Spleen (tissue), 11 donors: ENCODE measurements around the gene PLBD2. TPM values are rescaled to one million over a fixed set of nuclear protein-coding genes. Genes with fewer than 3 reads are reported as not detected.

Source experiments
- DNase-seq: peaks from one replicate; pipeline ENCODE4 v3.0.0-alpha.2; 2020
- H3K27ac ChIP-seq, 8 donors: fragments of 200-600 bp; sonication (generic) in 7 of 8; 1 replicate in 4 of 8; 2 replicates in 4 of 8; pipeline versions ENCODE4 v1.5.0 to v1.8.0; 2016 to 2021; ENCODE audit warnings: inconsistent platforms in 4 of 8, mild to moderate bottlenecking in 4 of 8, moderate library complexity in 1 of 8
- H3K27me3 ChIP-seq, 7 donors: fragments of 200-600 bp; sonication (generic) in 6 of 7; replicated peaks in 1 of 7; 1 replicate in 4 of 7; 2 replicates in 3 of 7; pipeline versions ENCODE4 v1.5.0 to v1.8.0; 2016 to 2021; ENCODE audit warnings: inconsistent platforms in 3 of 7, mild to moderate bottlenecking in 1 of 7
- H3K36me3 ChIP-seq, 6 donors: fragments of 200-600 bp; sonication (generic) in 5 of 6; 1 replicate in 4 of 6; 2 replicates in 2 of 6; pipeline versions ENCODE4 v1.5.0 to v1.8.0; 2016 to 2021; ENCODE audit warnings: inconsistent platforms in 2 of 6
- H3K4me1 ChIP-seq, 6 donors: fragments of 200-600 bp; sonication (generic) in 5 of 6; 1 replicate in 3 of 6; 2 replicates in 3 of 6; pipeline versions ENCODE4 v1.5.0 to v1.8.0; 2016 to 2021; ENCODE audit warnings: inconsistent platforms in 3 of 6
- H3K4me3 ChIP-seq, 8 donors: fragments of 200-600 bp; sonication (generic) in 7 of 8; 1 replicate in 4 of 8; 2 replicates in 4 of 8; pipeline versions ENCODE4 v1.5.0 to v1.8.0; 2016 to 2021; ENCODE audit warnings: inconsistent platforms in 4 of 8, mild to moderate bottlenecking in 4 of 8, moderate library complexity in 2 of 8
- H3K9me3 ChIP-seq, 8 donors: fragments of 200-600 bp; sonication (generic) in 7 of 8; 1 replicate in 4 of 8; 2 replicates in 4 of 8; pipeline versions ENCODE4 v1.5.0 to v1.8.0; 2016 to 2021; ENCODE audit warnings: inconsistent platforms in 4 of 8
- CTCF ChIP-seq, 11 experiments: fragments of 200-600 bp in 7 of 11; fragments of 450-650 bp in 4 of 11; sonication (generic) in 4 of 11; IDR thresholded peaks in 8 of 11; conservative IDR thresholded peaks in 3 of 11; 1 replicate in 7 of 11; 2 replicates in 4 of 11; pipeline versions ENCODE4 v1.4.0 to v1.8.0; 2016 to 2021; ENCODE audit warnings: antibody characterized with exemption in 11 of 11, inconsistent platforms in 4 of 11, mild to moderate bottlenecking in 1 of 11
- POLR2A ChIP-seq, 3 donors: fragments of 450-650 bp; IDR thresholded peaks; one replicate each; pipeline ENCODE4 v1.5.1; 2017; ENCODE audit warnings: antibody characterized with exemption in 3 of 3, mild to moderate bottlenecking in 1 of 3
- POLR2AphosphoS5 ChIP-seq, 3 donors: sonication (generic); formaldehyde crosslinking; IDR thresholded peaks; one replicate each; pipeline ENCODE4 v1.5.1; 2017; ENCODE audit warnings: antibody characterized with exemption in 3 of 3
- WGBS, 5 donors: extraction: QIAGEN DNeasy Blood & Tissue Kit in 3 of 5; methylation state at CpG; one replicate each; pipeline versions ENCODE4 v1.1.5 to v1.1.7; 2013 to 2018; 5-methylcytosine and 5-hydroxymethylcytosine counted together
- intact Hi-C: fragments of 100-400 bp; cut with DNase I; formaldehyde crosslinking; loops from one replicate; pipeline ENCODE4 v1.15.0; 2023; ENCODE audit warnings: low total_unique reads
- polyA plus RNA-seq, 3 donors: library from polyadenylated mRNA; stranded (reverse); fragments of 200-250 nt; gene quantifications; one replicate each; pipeline ENCODE4 v1.2.1, GENCODE V29; 2013
- total RNA-seq, 7 donors: library from RNA; depleted of rRNA in 3 of 7; stranded (reverse); fragments of >200 nt in 3 of 7; fragmentation: NEBNext Ultra II Directional in 4 of 7; extraction: Animal tissue kit (Norgen Biotek cat#: 25700) in 4 of 7; gene quantifications; one replicate each; pipeline versions ENCODE4 v1.1.0 to v1.2.1, GENCODE V29; 2016 to 2021
- donor health status: healthy with polysubstance abuse.
- donor health status: DM: no; HTN: no; CAD: no; lungs with moderate emphysema.
- donor health status: DM: no; HTN: no; CAD: no.
- donor health status: Bipolar disorder and iron deficiency.
- donor health status: healthy.
- donor health status: DM: no; HTN: no; CAD: no.
- donor health status: DM: yes; HTN: yes; CAD: no.

PLBD2 gene
- total and polyA plus RNA-seq, 10 donors, result 4.2 to 38.8 (median 29.2) TPM

GRCh38 chr12:113424915-113425823, 66.8 kb downstream of the PLBD2 start:
- Histone ChIP-seq H3K36me3 (no peaks in the 10 kb centered on the region), H3K4me3 (no peak overlapping the region), H3K4me1 (peaks cover 11 to 37% (median 19%) of the 10 kb centered on the region in 6 donors), H3K27ac (no peak overlapping the region), H3K9me3 (no peaks in the 10 kb centered on the region), H3K27me3 (peaks cover 0 to 37% (median 0%) of the 10 kb centered on the region in 7 donors)
- WGBS, 5 donors, result 56 to 65% (median 61%) methylated on average over 17 to 20 of the region's 20 CpGs
- TF ChIP-seq POLR2A (IDR thresholded peaks at IDR 0.05) (no peak), POLR2AphosphoS5 (IDR thresholded peaks at IDR 0.05) (no peak), CTCF (IDR thresholded peaks at IDR 0.05 in 8 of 11, conservative IDR thresholded peaks at IDR 0.05 in 3 of 11) (peak; percentile 56 to 90 (median 81))
- intact Hi-C loops, result loop anchor here (10.0 kb wide), 1 partner anchor 100 kb away; no protein-coding TSS in a partner anchor
- peak; percentile 80 for DNase-seq

DNA sequence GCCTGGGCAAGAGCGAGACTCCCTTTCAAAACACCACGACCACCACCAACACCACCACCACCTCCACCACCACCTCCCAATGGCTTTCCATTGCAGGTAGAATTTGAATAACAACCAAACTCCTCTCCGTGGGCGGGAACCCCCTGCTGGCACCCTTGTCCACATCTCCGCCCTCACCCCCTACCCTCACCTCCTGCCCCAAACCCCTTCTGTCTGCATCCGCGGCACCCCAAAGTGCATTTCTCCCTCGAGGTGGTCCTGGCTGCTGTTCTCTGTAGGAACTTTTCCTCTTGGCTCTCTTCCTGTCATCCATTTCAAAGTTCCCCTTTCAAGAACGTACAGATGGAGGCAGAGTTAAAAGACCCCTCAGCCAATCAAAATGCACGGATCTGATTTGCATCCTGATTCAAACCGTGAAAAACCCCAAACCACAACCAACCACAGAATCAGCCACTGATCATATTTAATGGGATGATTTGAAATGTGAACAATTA, 67.6 kb downstream of the PLBD2 start:
- Histone ChIP-seq H3K27me3 (peaks cover 0 to 42% (median 0%) of the 10 kb centered on the region in 7 donors), H3K4me3 (no peak overlapping the region), H3K9me3 (no peaks in the 10 kb centered on the region), H3K36me3 (no peaks in the 10 kb centered on the region), H3K4me1 (peaks cover 11 to 37% (median 19%) of the 10 kb centered on the region in 6 donors), H3K27ac (no peak overlapping the region)
- TF ChIP-seq CTCF (IDR thresholded peaks at IDR 0.05 in 8 of 11, conservative IDR thresholded peaks at IDR 0.05 in 3 of 11) (no peak), POLR2A (IDR thresholded peaks at IDR 0.05) (no peak), POLR2AphosphoS5 (IDR thresholded peaks at IDR 0.05) (no peak)
- 32 to 46% (median 41%) methylated on average over 11 of the region's 11 CpGs for WGBS, 5 donors
- intact Hi-C loops, result loop anchor here (10.0 kb wide), 1 partner anchor 101 kb away; no protein-coding TSS in a partner anchor
- no peak for DNase-seq

GRCh38 chr12:113427882-113428281, 69.5 kb downstream of the PLBD2 start:
- Histone ChIP-seq H3K4me3 (no peak overlapping the region), H3K9me3 (no peaks in the 10 kb centered on the region), H3K4me1 (peaks cover under 1 to 22% (median 7%) of the 10 kb centered on the region in 6 donors), H3K27me3 (peaks cover 0 to 44% (median 0%) of the 10 kb centered on the region in 7 donors), H3K36me3 (no peaks in the 10 kb centered on the region), H3K27ac (no peak overlapping the region)
- intact Hi-C loops, result loop anchor here (10.0 kb wide), 1 partner anchor 103 kb away; no protein-coding TSS in a partner anchor
- no peak for DNase-seq
- TF ChIP-seq POLR2AphosphoS5 (IDR thresholded peaks at IDR 0.05) (no peak), CTCF (IDR thresholded peaks at IDR 0.05 in 8 of 11, conservative IDR thresholded peaks at IDR 0.05 in 3 of 11) (no peak), POLR2A (IDR thresholded peaks at IDR 0.05) (no peak)
- 72 to 89% (median 76%) methylated on average over 9 of the region's 9 CpGs for WGBS, 5 donors

GRCh38 chr12:113428482-113428881, 70.1 kb downstream of the PLBD2 start:
- no peaks in the 10 kb centered on the region for H3K9me3 ChIP-seq
- WGBS, 5 donors, result 86 to 100% (median 94%) methylated on average over 1 of the region's 1 CpG
- peaks cover 0 to 44% (median 0%) of the 10 kb centered on the region in 7 donors for H3K27me3 ChIP-seq
- no peak for TF ChIP-seq POLR2AphosphoS5 (IDR thresholded peaks at IDR 0.05)
- no peak for TF ChIP-seq CTCF (IDR thresholded peaks at IDR 0.05 in 8 of 11, conservative IDR thresholded peaks at IDR 0.05 in 3 of 11)
- no peak for TF ChIP-seq POLR2A (IDR thresholded peaks at IDR 0.05)
- no peaks in the 10 kb centered on the region for H3K36me3 ChIP-seq
- no peak overlapping the region for H3K27ac ChIP-seq
- DNase-seq, result no peak
- no peak overlapping the region for H3K4me3 ChIP-seq
- intact Hi-C loops, result loop anchor here (10.0 kb wide), 1 partner anchor 104 kb away; no protein-coding TSS in a partner anchor
- H3K4me1 ChIP-seq, result peaks cover 0 to 16% (median 2%) of the 10 kb centered on the region in 6 donors
